GM12892 (cell line): ENCODE results near the gene POU2F3.

Experiments
- POLR2A ChIP-seq: IDR thresholded peaks from 2 replicates; pipeline ENCODE4 v1.6.1; 2011; ENCODE audit warnings: low read depth, low read length, control low read depth
- POLR2AphosphoS5 ChIP-seq: IDR thresholded peaks from 2 replicates; pipeline ENCODE4 v1.6.1; 2011; ENCODE audit warnings: low read depth, low read length, control low read depth
- TAF1 ChIP-seq: IDR thresholded peaks from 2 replicates; pipeline ENCODE4 v1.6.1; 2011; ENCODE audit warnings: low read depth, mild to moderate bottlenecking, control low read depth, low read length, borderline replicate concordance

GRCh38 chr11:120226714-120227113 lies 13.2 kb upstream of the POU2F3 start:
- no peak for TF ChIP-seq POLR2AphosphoS5
- TF ChIP-seq POLR2A: no peak
- no peak for TF ChIP-seq TAF1
